Erythroblast (primary cell): Measurements from ENCODE around the gene NEIL1.

Source experiments
- GATA1 ChIP-seq: IDR thresholded peaks from 2 replicates; pipeline ENCODE4 v1.6.1; 2011; ENCODE audit warnings: low read depth, mild to moderate bottlenecking, control low read depth, low read length, moderate library complexity
- POLR2A ChIP-seq: IDR thresholded peaks from 2 replicates; pipeline ENCODE4 v1.6.1; 2011; ENCODE audit warnings: mild to moderate bottlenecking, low read length

DNA sequence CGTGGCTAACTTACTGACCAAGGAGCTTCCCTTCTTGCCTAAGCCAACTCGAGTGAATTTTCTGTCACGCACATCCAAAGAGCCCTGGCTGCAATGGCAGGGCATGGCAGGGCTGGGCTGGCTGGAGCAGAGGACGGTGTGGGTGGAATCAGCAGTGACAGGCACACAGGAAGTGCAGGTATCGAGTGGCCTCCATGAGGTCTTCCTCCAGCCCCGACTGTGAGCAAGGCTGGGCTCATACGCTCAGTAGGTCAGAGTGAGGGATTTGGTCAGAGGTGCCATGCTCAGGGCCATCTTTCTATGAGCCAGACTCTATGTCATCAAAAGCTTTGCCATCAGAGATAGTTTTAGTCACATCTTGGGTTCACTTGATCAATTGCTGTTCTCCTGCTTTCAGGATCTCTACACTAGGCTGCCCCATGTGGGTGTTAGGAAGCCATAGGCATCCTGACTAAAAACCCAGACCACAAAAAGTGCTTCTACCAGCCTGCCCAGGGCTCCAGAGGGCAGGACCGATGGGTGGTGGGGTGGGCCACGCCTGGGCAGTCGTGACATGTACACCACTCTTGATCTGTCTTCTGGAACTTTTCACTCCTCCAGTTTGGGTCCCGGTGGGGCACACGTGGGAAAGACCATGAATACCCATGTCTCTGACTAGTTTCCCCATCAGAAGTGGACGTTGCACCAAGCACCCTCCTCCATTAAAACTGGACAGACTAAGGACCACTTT, 33.6 kb upstream of the NEIL1 start:
- TF ChIP-seq POLR2A: no peak
- TF ChIP-seq GATA1: no peak
